SK-N-SH (cell line): ENCODE results near the gene PMP22.

ENCODE experiments used
- EP300 ChIP-seq, 2 experiments: IDR thresholded peaks; 2 replicates each; pipeline versions ENCODE4 v1.4.0 to v1.6.1; 2012; ENCODE audit warnings: borderline replicate concordance in 1 of 2, low read depth in 1 of 2, low read length in 1 of 2
- GATA2 ChIP-seq: sonication (generic); formaldehyde crosslinking; IDR thresholded peaks from 2 replicates; pipeline ENCODE4 v1.5.0; 2020; ENCODE audit warnings: mild to moderate bottlenecking, missing genetic modification reagents
- JUND ChIP-seq: IDR thresholded peaks from 2 replicates; pipeline ENCODE4 v1.4.0; 2012
- POLR2AphosphoS5 ChIP-seq: IDR thresholded peaks from 2 replicates; pipeline ENCODE4 v1.6.1; 2012; ENCODE audit warnings: low read depth, low read length
- SIN3A ChIP-seq: IDR thresholded peaks from 2 replicates; pipeline ENCODE4 v1.6.1; 2012; ENCODE audit warnings: low read depth, mild to moderate bottlenecking, low read length, moderate library complexity, borderline replicate concordance
- TAF1 ChIP-seq: IDR thresholded peaks from 2 replicates; pipeline ENCODE4 v1.6.1; 2012; ENCODE audit warnings: low read depth, mild to moderate bottlenecking, low read length, moderate library complexity, borderline replicate concordance
- YY1 ChIP-seq: IDR thresholded peaks from 2 replicates; pipeline ENCODE4 v1.4.0; 2012; ENCODE audit warnings: low read depth, mild to moderate bottlenecking
- TF ChIP-seq, protein P1 (sequence below): fragments of 200-600 bp; sonication (generic); IDR thresholded peaks from 2 replicates; pipeline ENCODE4 v1.6.1; 2017; ENCODE audit warnings: antibody characterized with exemption, mild to moderate bottlenecking, moderate library complexity
- TF ChIP-seq, protein P2 (sequence below): fragments of 150-350 bp; IDR thresholded peaks from 2 replicates; pipeline ENCODE4 v1.6.1; 2017; ENCODE audit warnings: antibody characterized with exemption, low read length, low read depth, borderline replicate concordance
- TF ChIP-seq, protein P3 (sequence below): IDR thresholded peaks from 2 replicates; pipeline ENCODE4; 2012

DNA sequence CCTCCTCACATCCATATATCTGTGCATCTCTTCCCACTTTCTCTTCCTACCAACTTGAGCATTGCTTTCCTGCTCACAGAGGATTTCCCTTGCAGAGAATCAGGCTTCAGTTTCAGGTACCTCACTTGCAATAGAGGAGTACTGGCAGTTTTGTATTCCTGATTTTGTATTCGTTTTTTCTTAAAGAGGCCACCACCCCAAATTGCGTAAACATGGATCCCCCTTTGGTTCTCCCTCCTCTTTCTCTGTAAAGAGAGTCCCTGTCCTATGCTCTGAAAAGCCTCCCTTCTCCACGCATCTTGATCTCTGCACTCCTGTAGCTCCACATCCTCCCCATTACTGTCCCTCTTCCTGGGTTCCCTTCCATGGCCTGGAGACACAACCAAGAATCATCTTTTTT is 44.1 kb upstream of the PMP22 start:
- no peak for TF ChIP-seq TAF1
- TF ChIP-seq SIN3A, result no peak
- TF ChIP-seq POLR2AphosphoS5, result no peak
- TF ChIP-seq, protein P1, sequence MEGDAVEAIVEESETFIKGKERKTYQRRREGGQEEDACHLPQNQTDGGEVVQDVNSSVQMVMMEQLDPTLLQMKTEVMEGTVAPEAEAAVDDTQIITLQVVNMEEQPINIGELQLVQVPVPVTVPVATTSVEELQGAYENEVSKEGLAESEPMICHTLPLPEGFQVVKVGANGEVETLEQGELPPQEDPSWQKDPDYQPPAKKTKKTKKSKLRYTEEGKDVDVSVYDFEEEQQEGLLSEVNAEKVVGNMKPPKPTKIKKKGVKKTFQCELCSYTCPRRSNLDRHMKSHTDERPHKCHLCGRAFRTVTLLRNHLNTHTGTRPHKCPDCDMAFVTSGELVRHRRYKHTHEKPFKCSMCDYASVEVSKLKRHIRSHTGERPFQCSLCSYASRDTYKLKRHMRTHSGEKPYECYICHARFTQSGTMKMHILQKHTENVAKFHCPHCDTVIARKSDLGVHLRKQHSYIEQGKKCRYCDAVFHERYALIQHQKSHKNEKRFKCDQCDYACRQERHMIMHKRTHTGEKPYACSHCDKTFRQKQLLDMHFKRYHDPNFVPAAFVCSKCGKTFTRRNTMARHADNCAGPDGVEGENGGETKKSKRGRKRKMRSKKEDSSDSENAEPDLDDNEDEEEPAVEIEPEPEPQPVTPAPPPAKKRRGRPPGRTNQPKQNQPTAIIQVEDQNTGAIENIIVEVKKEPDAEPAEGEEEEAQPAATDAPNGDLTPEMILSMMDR, result no peak
- TF ChIP-seq YY1, result no peak
- TF ChIP-seq, protein P2, sequence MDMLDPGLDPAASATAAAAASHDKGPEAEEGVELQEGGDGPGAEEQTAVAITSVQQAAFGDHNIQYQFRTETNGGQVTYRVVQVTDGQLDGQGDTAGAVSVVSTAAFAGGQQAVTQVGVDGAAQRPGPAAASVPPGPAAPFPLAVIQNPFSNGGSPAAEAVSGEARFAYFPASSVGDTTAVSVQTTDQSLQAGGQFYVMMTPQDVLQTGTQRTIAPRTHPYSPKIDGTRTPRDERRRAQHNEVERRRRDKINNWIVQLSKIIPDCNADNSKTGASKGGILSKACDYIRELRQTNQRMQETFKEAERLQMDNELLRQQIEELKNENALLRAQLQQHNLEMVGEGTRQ, result no peak
- TF ChIP-seq, protein P3, sequence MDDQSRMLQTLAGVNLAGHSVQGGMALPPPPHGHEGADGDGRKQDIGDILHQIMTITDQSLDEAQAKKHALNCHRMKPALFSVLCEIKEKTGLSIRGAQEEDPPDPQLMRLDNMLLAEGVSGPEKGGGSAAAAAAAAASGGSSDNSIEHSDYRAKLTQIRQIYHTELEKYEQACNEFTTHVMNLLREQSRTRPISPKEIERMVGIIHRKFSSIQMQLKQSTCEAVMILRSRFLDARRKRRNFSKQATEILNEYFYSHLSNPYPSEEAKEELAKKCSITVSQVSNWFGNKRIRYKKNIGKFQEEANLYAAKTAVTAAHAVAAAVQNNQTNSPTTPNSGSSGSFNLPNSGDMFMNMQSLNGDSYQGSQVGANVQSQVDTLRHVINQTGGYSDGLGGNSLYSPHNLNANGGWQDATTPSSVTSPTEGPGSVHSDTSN, result no peak
- TF ChIP-seq EP300 (IDR thresholded peaks at IDR 0.05; ENCODE audit: borderline replicate concordance in 1 of 2, low read depth in 1 of 2, low read length in 1 of 2), result no peak
- no peak for TF ChIP-seq GATA2 (CRISPR knock-in tag)
- no peak for TF ChIP-seq JUND
